ENCODE measurements around the gene TPRN. TPM values are rescaled to one million over a fixed set of nuclear protein-coding genes. Genes with fewer than 3 reads are reported as not detected.

The TPRN gene
- total and polyA plus RNA-seq, 4 donors: 6.7 to 30.8 (median 17.0) TPM

DNA sequence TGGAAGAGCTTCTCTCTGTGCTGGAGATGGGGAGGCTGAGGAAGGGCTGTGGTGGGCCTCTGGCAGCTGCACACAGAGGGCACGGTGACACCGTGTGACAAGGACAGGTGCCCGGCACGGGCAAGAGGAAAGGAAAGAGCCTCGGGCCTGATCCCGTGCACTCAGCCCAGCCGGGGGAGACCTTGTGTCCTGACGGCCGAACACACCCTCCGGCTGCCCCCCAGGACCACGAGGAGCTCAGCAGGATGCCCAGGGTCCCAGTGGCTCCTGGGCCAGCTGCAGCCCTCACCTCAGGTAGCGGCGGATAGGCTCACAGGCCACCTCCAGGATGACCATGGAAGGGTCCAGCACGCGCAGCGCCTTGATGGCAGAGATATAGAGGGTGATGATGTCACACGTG is 17.7 kb downstream of the TPRN start:
- peaks cover 23% of the 10 kb centered on the region for H3K4me1 ChIP-seq (ENCODE audit: control insufficient read depth, insufficient read depth, low read length)
- H3K4me3 ChIP-seq (ENCODE audit: low read depth, low read length): no peak overlapping the region
- DNase-seq (ENCODE audit: low read depth in 4 of 6, low spot score in 6 of 6): no peak
- no peak overlapping the region for H3K27ac ChIP-seq (ENCODE audit: low read depth, low read length)
- WGBS (ENCODE audit: insufficient coverage): 92% methylated on average over 17 of the region's 17 CpGs
- no peaks in the 10 kb centered on the region for H3K9me3 ChIP-seq (ENCODE audit: control insufficient read depth, insufficient read depth, low read length)
- H3K27me3 ChIP-seq (ENCODE audit: control insufficient read depth, insufficient read depth, low read length): no peaks in the 10 kb centered on the region
- peaks cover 99% of the 10 kb centered on the region for H3K36me3 ChIP-seq (ENCODE audit: control insufficient read depth, insufficient read depth, low read length)

- H3K27ac ChIP-seq (ENCODE audit: low read depth, low read length): no peak overlapping the region
- peaks cover 12% of the 10 kb centered on the region for H3K4me1 ChIP-seq (ENCODE audit: control insufficient read depth, insufficient read depth, low read length)
- no peak overlapping the region for H3K4me3 ChIP-seq (ENCODE audit: low read depth, low read length)
- WGBS (ENCODE audit: insufficient coverage): 95% methylated on average over 22 of the region's 22 CpGs
- no peak for DNase-seq (ENCODE audit: low read depth in 4 of 6, low spot score in 6 of 6)
- H3K9me3 ChIP-seq (ENCODE audit: control insufficient read depth, insufficient read depth, low read length): no peaks in the 10 kb centered on the region
- H3K27me3 ChIP-seq (ENCODE audit: control insufficient read depth, insufficient read depth, low read length): no peaks in the 10 kb centered on the region
- peaks cover 100% of the 10 kb centered on the region for H3K36me3 ChIP-seq (ENCODE audit: control insufficient read depth, insufficient read depth, low read length)
Measured at GRCh38 chr9:137181680-137182079, 18.9 kb downstream of the TPRN start.

GRCh38 chr9:137180491-137180890 is 20.1 kb downstream of the TPRN start:
- H3K4me3 ChIP-seq (ENCODE audit: low read depth, low read length): no peak overlapping the region
- peaks cover 97% of the 10 kb centered on the region for H3K36me3 ChIP-seq (ENCODE audit: control insufficient read depth, insufficient read depth, low read length)
- H3K27ac ChIP-seq (ENCODE audit: low read depth, low read length): no peak overlapping the region
- H3K9me3 ChIP-seq (ENCODE audit: control insufficient read depth, insufficient read depth, low read length): no peaks in the 10 kb centered on the region
- no peaks in the 10 kb centered on the region for H3K27me3 ChIP-seq (ENCODE audit: control insufficient read depth, insufficient read depth, low read length)
- 96% methylated on average over 20 of the region's 20 CpGs for WGBS (ENCODE audit: insufficient coverage)
- DNase-seq (ENCODE audit: low read depth in 4 of 6, low spot score in 6 of 6): no peak
- no peaks in the 10 kb centered on the region for H3K4me1 ChIP-seq (ENCODE audit: control insufficient read depth, insufficient read depth, low read length)

- H3K9me3 ChIP-seq (ENCODE audit: control insufficient read depth, insufficient read depth, low read length): no peaks in the 10 kb centered on the region
- no peak overlapping the region for H3K27ac ChIP-seq (ENCODE audit: low read depth, low read length)
- H3K27me3 ChIP-seq (ENCODE audit: control insufficient read depth, insufficient read depth, low read length): no peaks in the 10 kb centered on the region
- H3K4me3 ChIP-seq (ENCODE audit: low read depth, low read length): no peak overlapping the region
- peaks cover 96% of the 10 kb centered on the region for H3K36me3 ChIP-seq (ENCODE audit: control insufficient read depth, insufficient read depth, low read length)
- peaks cover 4% of the 10 kb centered on the region for H3K4me1 ChIP-seq (ENCODE audit: control insufficient read depth, insufficient read depth, low read length)
- WGBS (ENCODE audit: insufficient coverage): 93% methylated on average over 16 of the region's 17 CpGs
- DNase-seq (ENCODE audit: low read depth in 4 of 6, low spot score in 6 of 6): no peak
Measured at GRCh38 chr9:137179761-137180160, 20.8 kb downstream of the TPRN start.

- WGBS (ENCODE audit: insufficient coverage): 90% methylated on average over 13 of the region's 19 CpGs
- H3K36me3 ChIP-seq (ENCODE audit: control insufficient read depth, insufficient read depth, low read length): peaks cover 95% of the 10 kb centered on the region
- no peaks in the 10 kb centered on the region for H3K27me3 ChIP-seq (ENCODE audit: control insufficient read depth, insufficient read depth, low read length)
- H3K9me3 ChIP-seq (ENCODE audit: control insufficient read depth, insufficient read depth, low read length): no peaks in the 10 kb centered on the region
- no peak overlapping the region for H3K4me3 ChIP-seq (ENCODE audit: low read depth, low read length)
- DNase-seq (ENCODE audit: low read depth in 4 of 6, low spot score in 6 of 6): no peak
- H3K4me1 ChIP-seq (ENCODE audit: control insufficient read depth, insufficient read depth, low read length): peaks cover 4% of the 10 kb centered on the region
- H3K27ac ChIP-seq (ENCODE audit: low read depth, low read length): no peak overlapping the region
Measured at GRCh38 chr9:137178939-137179630, 21.5 kb downstream of the TPRN start.

- H3K36me3 ChIP-seq (ENCODE audit: control insufficient read depth, insufficient read depth, low read length): peaks cover 89% of the 10 kb centered on the region
- no peak overlapping the region for H3K4me3 ChIP-seq (ENCODE audit: low read depth, low read length)
- H3K27me3 ChIP-seq (ENCODE audit: control insufficient read depth, insufficient read depth, low read length): no peaks in the 10 kb centered on the region
- 93% methylated on average over 23 of the region's 23 CpGs for WGBS (ENCODE audit: insufficient coverage)
- peaks cover 4% of the 10 kb centered on the region for H3K4me1 ChIP-seq (ENCODE audit: control insufficient read depth, insufficient read depth, low read length)
- no peaks in the 10 kb centered on the region for H3K9me3 ChIP-seq (ENCODE audit: control insufficient read depth, insufficient read depth, low read length)
- no peak for DNase-seq (ENCODE audit: low read depth in 4 of 6, low spot score in 6 of 6)
- no peak overlapping the region for H3K27ac ChIP-seq (ENCODE audit: low read depth, low read length)
Measured at GRCh38 chr9:137178201-137178938, 22.2 kb downstream of the TPRN start.

GRCh38 chr9:137176302-137177182 is 24.0 kb downstream of the TPRN start:
- H3K27ac ChIP-seq (ENCODE audit: low read depth, low read length): no peak overlapping the region
- H3K36me3 ChIP-seq (ENCODE audit: control insufficient read depth, insufficient read depth, low read length): peaks cover 75% of the 10 kb centered on the region
- WGBS (ENCODE audit: insufficient coverage): 55% methylated on average over 17 of the region's 17 CpGs
- no peak overlapping the region for H3K4me3 ChIP-seq (ENCODE audit: low read depth, low read length)
- no peaks in the 10 kb centered on the region for H3K27me3 ChIP-seq (ENCODE audit: control insufficient read depth, insufficient read depth, low read length)
- H3K9me3 ChIP-seq (ENCODE audit: control insufficient read depth, insufficient read depth, low read length): no peaks in the 10 kb centered on the region
- DNase-seq (ENCODE audit: low read depth in 4 of 6, low spot score in 6 of 6): no peak
- peaks cover 4% of the 10 kb centered on the region for H3K4me1 ChIP-seq (ENCODE audit: control insufficient read depth, insufficient read depth, low read length)

GRCh38 chr9:137175345-137175961 is 25.1 kb downstream of the TPRN start:
- no peak for DNase-seq (ENCODE audit: low read depth in 4 of 6, low spot score in 6 of 6)
- H3K4me3 ChIP-seq (ENCODE audit: low read depth, low read length): no peak overlapping the region
- peaks cover 7% of the 10 kb centered on the region for H3K4me1 ChIP-seq (ENCODE audit: control insufficient read depth, insufficient read depth, low read length)
- H3K27me3 ChIP-seq (ENCODE audit: control insufficient read depth, insufficient read depth, low read length): peaks cover 3% of the 10 kb centered on the region
- H3K9me3 ChIP-seq (ENCODE audit: control insufficient read depth, insufficient read depth, low read length): no peaks in the 10 kb centered on the region
- H3K27ac ChIP-seq (ENCODE audit: low read depth, low read length): no peak overlapping the region
- H3K36me3 ChIP-seq (ENCODE audit: control insufficient read depth, insufficient read depth, low read length): peaks cover 64% of the 10 kb centered on the region
- WGBS (ENCODE audit: insufficient coverage): 39% methylated on average over 30 of the region's 33 CpGs

DNA sequence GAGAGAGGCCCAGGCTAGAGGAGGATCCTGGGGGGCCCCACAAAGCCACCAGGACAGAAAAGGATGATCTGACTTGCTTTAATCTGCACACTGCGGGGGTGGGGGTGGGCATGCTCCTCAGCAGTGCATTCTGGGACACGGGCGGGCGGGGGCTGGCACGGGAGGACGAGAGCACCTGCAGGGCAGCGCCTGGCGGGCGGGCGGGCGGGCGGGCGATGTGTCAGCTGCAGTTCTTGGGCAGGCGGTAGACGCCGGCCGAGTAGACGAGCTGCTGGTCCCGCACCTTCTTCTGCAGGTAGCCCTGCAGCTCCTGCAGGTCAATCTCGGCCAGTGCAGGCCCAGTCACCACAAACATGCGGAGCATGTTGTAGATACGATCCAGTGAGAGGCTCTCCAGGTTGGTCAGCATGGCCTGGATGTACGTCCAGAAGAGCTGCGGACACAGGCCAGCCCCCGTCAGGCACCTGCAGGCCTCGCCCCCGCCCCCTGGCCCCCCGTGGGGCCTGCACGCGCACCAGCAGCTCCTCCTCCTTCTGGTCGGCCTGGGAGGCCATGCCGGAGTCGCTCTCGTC is 25.7 kb downstream of the TPRN start:
- Histone ChIP-seq H3K36me3 (ENCODE audit: control insufficient read depth, insufficient read depth, low read length) (peaks cover 57% of the 10 kb centered on the region), H3K27ac (ENCODE audit: low read depth, low read length) (no peak overlapping the region), H3K27me3 (ENCODE audit: control insufficient read depth, insufficient read depth, low read length) (peaks cover 8% of the 10 kb centered on the region), H3K4me3 (ENCODE audit: low read depth, low read length) (no peak overlapping the region), H3K4me1 (ENCODE audit: control insufficient read depth, insufficient read depth, low read length) (peaks cover 13% of the 10 kb centered on the region), H3K9me3 (ENCODE audit: control insufficient read depth, insufficient read depth, low read length) (no peaks in the 10 kb centered on the region)
- 31% methylated on average over 33 of the region's 34 CpGs for WGBS (ENCODE audit: insufficient coverage)
- no peak for DNase-seq (ENCODE audit: low read depth in 4 of 6, low spot score in 6 of 6)
